Cardiac septum (tissue), 1 donor: Measurements from ENCODE around the gene RMND1. TPM values are rescaled to one million over a fixed set of nuclear protein-coding genes. Genes with fewer than 3 reads are reported as not detected.
A peak's percentile ranks its signal among the peaks of the same experiment; 100 is the strongest.
"Not testable (repeated sequence)": the region's sequence is repeated elsewhere in the genome, so short reads cannot be mapped to it uniquely, and the experiment has no call there.

ENCODE experiments used
- DNase-seq: peaks from one replicate; pipeline ENCODE4 v3.0.0-alpha.2; 2020; ENCODE audit warnings: low spot score
- intact Hi-C: fragments of 100-400 bp; cut with DNase I; formaldehyde crosslinking; loops from one replicate; pipeline ENCODE4 v1.14.0; 2022
- total RNA-seq: library from RNA; stranded (reverse); fragmentation: NEBNext Ultra II Directional; extraction: Animal tissue kit (Norgen Biotek cat#: 25700); gene quantifications from one replicate; pipeline ENCODE4 v1.2.1, GENCODE V29; 2021
- donor health status: DM: no; HTN: no; CAD: no.

RMND1 gene
- total RNA-seq, 1 donor from 2014 or later, result 11.5 TPM

GRCh38 chr6:151389618-151390275 is 62.2 kb downstream of the RMND1 start:
- intact Hi-C loops, result loop anchor here (1.0 kb wide), 2 partner anchors 15 to 63 kb away; partner anchors contain the start of gene RMND1
- DNase-seq, result peak; percentile 84

GRCh38 chr6:151388997-151389617 is 62.8 kb downstream of the RMND1 start:
- intact Hi-C loops, result no loop called here

DNA sequence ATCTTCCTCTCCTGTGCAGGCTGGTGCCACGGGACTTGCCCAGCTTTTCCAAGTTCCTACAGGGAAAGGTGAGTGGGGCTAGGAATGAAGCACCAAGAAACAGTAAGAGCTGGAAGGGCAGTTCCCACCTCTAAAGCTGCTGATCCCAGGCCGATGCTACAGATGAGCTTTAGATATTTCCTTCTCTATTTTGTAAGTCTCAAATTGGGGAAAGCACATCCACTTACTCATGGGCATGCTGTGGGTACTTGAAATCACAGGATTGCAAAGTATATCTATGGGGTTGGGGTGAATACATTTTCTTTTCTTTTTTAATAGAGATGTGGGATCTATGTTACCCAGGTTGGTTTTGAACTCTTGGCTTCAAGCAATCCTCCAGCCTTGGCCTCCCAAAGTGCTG is 63.7 kb downstream of the RMND1 start:
- intact Hi-C loops, result no loop called here
- no peak for DNase-seq

More at GRCh38 chr6:151388997-151389617, 62.8 kb downstream of the RMND1 start:
- DNase-seq, result no peak

DNA sequence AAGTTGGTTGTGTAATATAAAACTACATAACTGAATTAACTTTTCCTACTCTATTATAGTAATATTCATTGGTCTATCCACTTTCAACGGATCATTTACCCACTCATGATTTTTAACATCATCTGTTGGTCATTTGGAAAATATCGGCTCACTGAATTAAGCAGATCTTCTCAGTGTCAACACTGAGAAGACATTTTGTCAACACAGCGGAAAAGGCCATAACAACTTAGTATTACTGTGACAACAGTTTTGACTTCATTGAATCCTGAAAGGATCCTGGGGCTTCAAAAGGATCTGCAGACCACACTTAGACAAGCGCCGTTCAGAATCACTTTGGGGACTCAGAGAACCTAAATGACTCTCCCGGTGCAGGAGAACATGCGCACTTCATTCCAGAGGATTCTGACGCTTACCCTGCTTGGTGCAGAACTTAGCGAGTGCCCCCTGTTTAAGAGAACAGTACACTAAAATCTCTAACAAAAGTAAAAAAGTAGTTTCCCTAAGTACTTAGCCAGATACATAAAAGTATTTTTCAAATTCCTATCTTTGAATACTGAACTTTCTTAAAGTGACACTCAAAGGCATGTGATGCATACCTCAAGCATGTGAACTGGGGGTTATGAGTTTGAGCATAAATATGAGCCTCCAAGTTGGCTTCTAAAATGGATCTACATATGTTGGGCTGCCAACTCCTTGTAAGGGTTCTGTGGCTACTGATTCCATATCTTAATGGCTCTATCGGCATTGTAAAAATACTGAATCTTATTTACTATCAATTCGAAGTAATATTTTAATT is 64.6 kb downstream of the RMND1 start:
- intact Hi-C loops, result no loop called here
- no peak for DNase-seq

DNA sequence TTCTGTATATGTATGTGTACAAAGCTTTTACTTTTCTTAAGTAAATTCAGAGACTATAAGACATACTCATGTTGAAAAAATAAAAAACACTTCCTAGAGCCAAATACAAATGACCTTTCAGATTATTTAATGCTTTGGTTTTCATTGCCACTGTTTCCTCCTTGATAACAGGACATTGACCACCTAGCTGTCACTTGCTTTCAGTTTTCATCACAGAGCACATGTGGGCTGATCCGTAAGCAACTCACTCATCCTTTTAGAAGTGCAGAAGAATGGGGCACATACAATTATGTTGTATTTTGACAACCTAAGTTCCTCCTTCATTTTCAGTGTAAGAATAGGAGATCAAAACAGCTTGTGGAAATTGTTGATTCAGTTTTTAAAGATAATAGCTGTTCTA is 66.7 kb downstream of the RMND1 start:
- intact Hi-C loops, result no loop called here
- no peak for DNase-seq

DNA sequence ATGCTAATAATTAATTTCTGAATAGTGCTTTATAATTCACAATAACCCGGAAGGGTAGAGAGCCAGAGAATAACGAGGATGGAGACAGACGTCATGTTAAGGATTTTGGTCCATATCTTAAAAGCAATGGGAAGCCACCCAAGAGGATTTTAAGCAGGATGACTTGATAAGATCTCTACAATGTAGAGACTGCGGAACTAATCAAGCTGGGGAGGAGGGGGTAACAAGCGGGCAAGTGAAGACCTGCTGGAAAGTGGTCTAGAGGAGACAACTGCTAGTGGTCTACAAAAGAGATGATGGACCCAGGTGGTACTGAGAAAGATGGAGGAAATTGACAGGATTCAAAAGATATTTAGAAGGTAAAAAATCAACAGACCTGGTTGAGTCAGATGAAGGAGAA is 67.8 kb downstream of the RMND1 start:
- intact Hi-C loops, result no loop called here
- no peak for DNase-seq

- DNase-seq, intact Hi-C loops: not testable (repeated sequence)
Measured at GRCh38 chr6:151382631-151383030, 69.3 kb downstream of the RMND1 start.

DNA sequence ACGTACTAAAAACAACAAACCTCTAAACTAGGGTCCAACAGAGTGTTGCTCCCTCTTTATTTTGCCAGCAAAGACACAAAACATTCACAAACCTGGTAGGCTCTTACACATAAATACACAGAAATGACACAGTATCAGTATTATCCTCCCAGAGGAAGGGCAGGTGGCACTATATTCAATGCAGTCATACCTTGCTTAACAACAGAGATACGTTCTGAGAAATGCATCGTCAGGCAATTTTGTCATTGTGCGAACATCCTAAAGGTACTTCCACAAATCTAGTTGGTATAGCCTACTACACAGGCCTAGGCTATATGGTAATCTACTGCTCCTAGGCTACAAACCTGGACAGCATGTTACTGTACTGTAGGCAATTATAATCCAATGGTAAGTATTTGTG is 70.2 kb downstream of the RMND1 start:
- DNase-seq, result no peak
- intact Hi-C loops, result no loop called here

GRCh38 chr6:151380848-151381205 is 71.1 kb downstream of the RMND1 start:
- intact Hi-C loops, result no loop called here
- no peak for DNase-seq

GRCh38 chr6:151379933-151380847 is 71.7 kb downstream of the RMND1 start:
- intact Hi-C loops, result no loop called here
- no peak for DNase-seq

- intact Hi-C loops, result no loop called here
- no peak for DNase-seq
Measured at GRCh38 chr6:151377095-151377494, 74.8 kb downstream of the RMND1 start.

DNA sequence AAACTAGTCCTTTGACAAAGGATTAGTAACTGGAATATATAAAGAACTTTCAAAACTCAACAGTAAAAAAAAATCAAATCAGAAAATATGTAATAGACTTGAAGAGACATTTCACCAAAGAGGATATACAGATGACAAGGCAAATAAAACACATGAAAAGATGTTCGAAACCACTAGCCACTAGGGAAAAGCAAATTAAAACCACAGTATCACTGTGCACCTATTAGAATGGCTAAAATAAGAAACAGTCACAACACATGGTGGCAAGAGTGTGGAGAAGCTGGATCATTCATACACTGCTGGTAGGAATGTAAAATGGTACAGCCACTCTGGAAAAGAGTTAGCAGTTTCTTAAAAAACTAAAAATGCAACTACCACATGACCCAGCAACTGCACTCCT is 75.5 kb downstream of the RMND1 start:
- intact Hi-C loops, result no loop called here
- DNase-seq, result no peak

DNA sequence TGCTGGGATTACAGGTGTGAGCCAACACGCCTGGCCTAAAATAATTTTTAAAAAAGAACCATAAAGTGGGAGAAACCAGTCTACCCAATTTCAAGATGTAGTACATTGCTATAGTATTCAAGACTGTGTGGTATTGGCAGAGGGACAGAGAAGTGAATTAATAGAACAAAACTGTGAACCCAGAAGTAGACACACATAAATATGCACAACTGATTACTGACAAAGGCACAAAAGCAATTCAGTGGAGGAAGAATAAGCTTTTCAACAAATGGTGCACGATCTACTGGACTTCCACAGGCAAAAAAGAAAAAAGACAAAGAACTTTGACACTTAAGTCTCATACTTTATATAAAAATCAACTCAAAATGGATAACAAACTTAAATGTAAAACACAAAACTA is 76.1 kb downstream of the RMND1 start:
- DNase-seq, result no peak
- intact Hi-C loops, result no loop called here

GRCh38 chr6:151374036-151374683 is 77.8 kb downstream of the RMND1 start:
- intact Hi-C loops, result loop anchor here (1.0 kb wide), 1 partner anchor 16 kb away; no protein-coding TSS in a partner anchor
- peak; percentile 77 for DNase-seq

GRCh38 chr6:151372164-151372563 is 79.8 kb downstream of the RMND1 start:
- DNase-seq, result no peak

GRCh38 chr6:151370509-151371078 is 81.3 kb downstream of the RMND1 start:
- intact Hi-C loops, result no loop called here

More at GRCh38 chr6:151372164-151372563, 79.8 kb downstream of the RMND1 start:
- intact Hi-C loops, result no loop called here

GRCh38 chr6:151365233-151365632 is 86.7 kb downstream of the RMND1 start:
- intact Hi-C loops, result no loop called here

More at GRCh38 chr6:151370509-151371078, 81.3 kb downstream of the RMND1 start:
- DNase-seq, result no peak

GRCh38 chr6:151359486-151359885 is 92.4 kb downstream of the RMND1 start:
- intact Hi-C loops, result no loop called here
- DNase-seq, result no peak

More at GRCh38 chr6:151365233-151365632, 86.7 kb downstream of the RMND1 start:
- no peak for DNase-seq

DNA sequence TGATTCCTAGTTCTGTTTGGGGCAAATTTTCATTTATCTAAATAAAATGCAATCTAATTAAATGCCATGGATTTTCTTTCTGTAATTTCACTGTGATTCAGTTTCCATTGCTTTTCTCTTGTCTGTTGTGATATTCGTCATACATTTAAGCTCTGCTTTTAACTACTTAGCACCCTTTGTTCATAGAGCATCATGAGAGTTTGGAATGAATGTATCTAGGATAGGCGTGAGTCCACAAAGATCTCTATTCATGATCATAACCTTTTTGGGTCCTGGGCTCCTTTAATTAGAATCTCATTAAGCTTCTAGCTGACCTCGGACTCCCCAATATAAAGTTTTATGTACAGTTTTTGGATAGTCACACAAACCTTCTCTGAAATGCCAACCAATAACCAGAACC is 93.5 kb downstream of the RMND1 start:
- no peak for DNase-seq
- intact Hi-C loops, result no loop called here
